Small intestine (tissue), 7 donors: Measurements from ENCODE around the gene BNIP2. TPM values are rescaled to one million over a fixed set of nuclear protein-coding genes. Genes with fewer than 3 reads are reported as not detected.
"Not testable (repeated sequence)": the region's sequence is repeated elsewhere in the genome, so short reads cannot be mapped to it uniquely, and the experiment has no call there.

Experiments used
- DNase-seq, 2 donors: peaks; one replicate each; pipeline versions ENCODE4 v3.0.0 to v3.0.0-alpha.2; 2013
- FAIRE-seq: peaks from 2 replicates; lab custom pipeline; 2012; peaks lifted over from hg19 to GRCh38; lab: Jason Lieb, UNC
- H3K27ac ChIP-seq, 3 donors: one replicate each; pipeline ENCODE4 v1.5.1; 2013; ENCODE audit warnings: low read length in 2 of 3, mild to moderate bottlenecking in 2 of 3, control low read depth in 1 of 3, inconsistent platforms in 1 of 3, low read depth in 1 of 3, moderate library complexity in 1 of 3
- H3K27me3 ChIP-seq, 3 donors: one replicate each; pipeline ENCODE4 v1.6.1; 2013; ENCODE audit warnings: low read length in 3 of 3, inconsistent platforms in 1 of 3; ENCODE audit not compliant: control insufficient read depth in 3 of 3, insufficient read depth in 3 of 3
- H3K36me3 ChIP-seq, 3 donors: one replicate each; pipeline ENCODE4 v1.6.1; 2013; ENCODE audit warnings: low read length in 3 of 3, inconsistent platforms in 1 of 3, low read depth in 1 of 3, mild to moderate bottlenecking in 1 of 3, moderate library complexity in 1 of 3; ENCODE audit not compliant: control insufficient read depth in 3 of 3, insufficient read depth in 2 of 3
- H3K4me1 ChIP-seq, 3 donors: one replicate each; pipeline ENCODE4 v1.6.1; 2013; ENCODE audit warnings: low read length in 2 of 3, inconsistent platforms in 1 of 3, low read depth in 1 of 3, mild to moderate bottlenecking in 1 of 3, moderate library complexity in 1 of 3; ENCODE audit not compliant: control insufficient read depth in 3 of 3, insufficient read depth in 2 of 3
- H3K4me3 ChIP-seq, 3 donors: one replicate each; pipeline ENCODE4 v1.5.1; 2013; ENCODE audit warnings: low read length in 3 of 3, control low read depth in 1 of 3, inconsistent platforms in 1 of 3, low read depth in 1 of 3, mild to moderate bottlenecking in 1 of 3, moderate library complexity in 1 of 3
- H3K9me3 ChIP-seq, 2 donors: one replicate each; pipeline ENCODE4 v1.6.1; 2013; ENCODE audit warnings: low read depth in 1 of 2, low read length in 1 of 2; ENCODE audit not compliant: control insufficient read depth in 2 of 2, insufficient read depth in 1 of 2
- WGBS, 3 donors: extraction: QIAGEN DNeasy Blood & Tissue Kit; methylation state at CpG; one replicate each; pipeline ENCODE4 v1.1.7; 2013; 5-methylcytosine and 5-hydroxymethylcytosine counted together
- polyA plus RNA-seq, 4 donors: library from polyadenylated mRNA; stranded (reverse) in 3 of 4; unstranded in 1 of 4; fragments of 200-250 nt in 3 of 4; fragments of 120-200 nt in 1 of 4; gene quantifications; one replicate each; pipeline versions ENCODE4 v1.2.1 to v1.2.3, GENCODE V29; 2013
- donor health status: healthy with polysubstance abuse.
- donor health status: control.
- donor health status: control.
- donor health status: Bipolar disorder and iron deficiency.
- donor health status: healthy.

The BNIP2 gene
- polyA plus RNA-seq, 4 donors: 26.7 to 58.2 (median 36.9) TPM

DNA sequence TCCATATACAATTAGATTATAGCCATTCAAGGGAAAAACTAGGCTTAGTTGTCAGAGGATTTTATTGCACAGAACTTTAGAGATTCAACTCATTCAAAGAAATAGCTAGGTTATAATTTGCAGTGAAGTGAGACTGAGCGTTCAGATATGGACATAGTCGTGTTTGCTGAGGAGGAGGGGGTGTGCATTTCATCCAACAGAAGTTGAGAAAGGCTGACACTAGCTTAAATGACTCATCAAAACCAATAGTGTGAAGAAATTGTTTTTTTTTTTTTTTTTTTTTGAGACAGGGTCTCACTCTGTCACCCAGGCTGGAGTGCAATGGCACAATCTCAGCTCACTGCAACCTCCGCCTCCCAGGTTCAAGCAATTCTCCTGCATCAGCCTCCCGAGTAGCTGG is 8.9 kb upstream of the BNIP2 start:
- not testable (repeated sequence) for H3K27ac ChIP-seq, H3K4me3 ChIP-seq, H3K36me3 ChIP-seq, H3K27me3 ChIP-seq, FAIRE-seq, H3K9me3 ChIP-seq, H3K4me1 ChIP-seq, DNase-seq
- WGBS, 3 donors: 91 to 98% (median 95%) methylated on average over 4 of the region's 4 CpGs

DNA sequence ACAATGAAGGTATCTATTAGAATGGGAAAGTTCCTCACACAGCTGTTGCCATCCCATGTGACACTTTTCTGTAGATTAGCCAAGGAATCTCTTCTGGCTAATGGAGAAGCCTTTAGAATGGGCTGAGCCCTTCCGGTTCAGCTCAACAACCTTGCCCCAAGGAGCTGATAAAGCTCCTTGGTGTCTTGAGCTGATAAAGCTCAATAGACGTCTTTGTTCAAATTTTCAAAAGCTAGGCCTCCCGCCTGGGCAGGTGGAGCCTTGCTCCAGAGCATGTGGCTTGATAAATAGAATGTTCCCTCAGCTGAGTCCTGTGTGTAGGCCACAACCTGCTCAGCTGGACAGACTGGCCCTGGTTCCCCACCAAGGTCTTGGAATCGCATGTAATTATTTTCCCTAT is 7.2 kb upstream of the BNIP2 start:
- peak; percentile 30 to 43 for DNase-seq
- H3K4me3 ChIP-seq: no peak overlapping the region
- no peaks in the 10 kb centered on the region for H3K4me1 ChIP-seq
- no peak overlapping the region for H3K27ac ChIP-seq
- no peaks in the 10 kb centered on the region for H3K9me3 ChIP-seq
- no peaks in the 10 kb centered on the region for H3K36me3 ChIP-seq
- no peaks in the 10 kb centered on the region for H3K27me3 ChIP-seq
- no peak for FAIRE-seq
- WGBS, 3 donors: 17 to 64% (median 54%) methylated on average over 4 of the region's 4 CpGs

DNA sequence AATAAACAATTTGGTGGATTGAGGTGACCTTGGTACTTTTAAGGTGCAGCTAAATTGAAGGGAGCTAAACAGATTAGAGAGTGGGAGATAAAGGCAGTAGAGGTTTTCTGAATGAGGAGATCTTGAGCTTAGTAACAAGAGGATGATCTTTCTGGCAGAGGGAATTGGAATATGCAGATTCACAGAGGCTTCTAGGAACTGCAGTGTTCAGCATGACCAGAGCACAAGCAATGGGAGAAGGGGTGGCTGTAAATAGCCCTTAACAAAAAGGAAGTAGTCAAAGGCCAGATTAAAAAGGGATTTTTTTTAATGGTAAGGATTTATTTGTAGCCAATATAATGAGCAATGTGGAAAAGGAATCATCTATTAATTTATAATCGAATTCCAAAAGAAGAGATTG is 5.7 kb upstream of the BNIP2 start:
- WGBS, 3 donors: 86 to 100% (median 94%) methylated on average over 1 of the region's 1 CpG
- FAIRE-seq: no peak

DNA sequence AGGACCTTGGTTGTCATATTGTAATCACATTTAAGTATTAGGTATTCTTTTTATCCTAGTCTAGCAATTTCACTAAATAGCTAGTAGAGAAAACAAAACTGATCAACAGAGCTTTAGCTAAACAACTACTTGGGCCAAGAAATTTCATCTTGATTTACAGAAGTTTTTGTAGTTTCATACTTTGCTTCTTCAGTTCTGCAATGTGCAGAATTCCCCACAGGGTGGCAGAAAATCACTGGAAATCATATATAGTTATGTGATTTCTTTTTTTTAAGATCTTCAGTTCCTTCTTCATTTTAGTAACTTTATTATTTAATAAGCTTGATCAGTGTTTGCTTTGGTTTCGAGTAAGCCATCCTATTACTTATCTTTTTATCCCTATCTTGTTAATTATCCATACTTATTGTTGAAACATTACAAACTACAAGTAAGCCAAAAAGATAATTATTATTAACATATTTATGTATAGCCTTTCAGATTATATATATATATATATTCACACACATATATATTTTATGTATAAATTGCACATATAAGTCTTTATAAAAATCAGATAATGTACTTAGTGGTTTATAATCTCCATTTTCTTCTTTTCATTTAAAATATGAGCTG is 2.2 kb upstream of the BNIP2 start:
- Histone ChIP-seq H3K4me1 (peaks cover 3 to 6% (median 5%) of the 10 kb centered on the region in 3 donors), H3K4me3 (no peak overlapping the region), H3K27me3 (no peaks in the 10 kb centered on the region), H3K36me3 (peaks cover 0 to 3% (median under 1%) of the 10 kb centered on the region in 3 donors), H3K27ac (no peak overlapping the region), H3K9me3 (no peaks in the 10 kb centered on the region)
- peak; percentile 84 for FAIRE-seq
- 6 to 32% (median 14%) methylated on average over 1 of the region's 1 CpG for WGBS, 3 donors
- DNase-seq: peak; percentile 60 to 66

More for the DNA sequence above, 5.7 kb upstream of the BNIP2 start:
- Histone ChIP-seq H3K4me3 (no peak overlapping the region), H3K4me1 (no peaks in the 10 kb centered on the region), H3K9me3 (no peaks in the 10 kb centered on the region), H3K27ac (no peak overlapping the region), H3K36me3 (no peaks in the 10 kb centered on the region), H3K27me3 (no peaks in the 10 kb centered on the region)
- DNase-seq: no peak

DNA sequence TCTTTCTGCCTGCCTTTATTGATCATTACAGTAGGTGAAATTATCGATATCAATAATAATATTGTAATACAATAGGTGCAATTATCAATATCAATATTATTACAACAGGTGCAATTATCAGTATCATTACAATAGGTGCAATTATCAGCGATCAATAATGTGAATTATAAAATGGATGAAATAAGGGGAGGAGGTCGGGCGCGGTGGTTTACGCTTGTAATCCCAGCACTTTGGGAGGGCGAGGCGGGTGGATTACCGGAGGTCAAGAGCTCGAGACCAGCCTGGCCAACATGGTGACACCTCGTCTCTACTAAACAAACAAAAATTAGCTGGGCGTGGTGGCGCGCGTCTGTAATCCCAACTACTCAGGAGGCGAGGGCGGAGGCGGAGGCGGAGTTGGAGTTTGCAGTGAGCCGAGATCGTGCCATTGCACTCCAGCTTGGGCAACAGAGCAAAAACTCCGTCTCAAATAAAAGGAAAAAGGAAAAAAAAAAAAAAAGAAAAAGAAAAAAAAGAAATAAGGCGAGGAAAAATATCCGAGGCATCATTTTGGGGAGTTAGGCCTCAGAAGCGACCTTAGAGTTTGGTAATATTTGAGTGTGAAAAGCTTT is 611 bp upstream of the BNIP2 start:
- H3K36me3 ChIP-seq: peaks cover 0 to 3% (median 3%) of the 10 kb centered on the region in 3 donors
- FAIRE-seq: no peak

DNA sequence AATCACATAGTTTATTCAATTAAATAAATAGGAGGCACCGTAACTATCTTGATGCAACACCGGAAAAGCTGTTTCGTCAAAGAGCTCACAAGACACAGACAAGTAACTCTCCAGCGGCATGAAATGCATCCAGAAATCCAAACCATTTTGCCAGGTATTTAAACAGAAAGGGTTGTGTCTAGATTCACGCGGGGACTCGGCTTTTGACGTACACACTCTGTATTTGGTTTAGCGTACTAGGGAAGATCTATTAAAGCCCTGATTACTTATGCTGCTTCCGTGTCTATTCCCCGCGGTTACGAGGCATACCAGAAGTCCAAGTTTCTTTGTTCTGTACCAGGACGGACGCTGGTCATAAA is 718 bp downstream of the BNIP2 start:
- peaks cover 0 to 6% (median 3%) of the 10 kb centered on the region in 3 donors for H3K36me3 ChIP-seq
- no peaks in the 10 kb centered on the region for H3K27me3 ChIP-seq
- H3K4me1 ChIP-seq: peaks cover 5 to 12% (median 10%) of the 10 kb centered on the region in 3 donors
- peak overlapping the region; percentile 80 to 97 (median 91) for H3K4me3 ChIP-seq
- H3K9me3 ChIP-seq: no peaks in the 10 kb centered on the region
- no peak for FAIRE-seq
- no peak for DNase-seq
- WGBS, 3 donors: 0% methylated on average over 15 of the region's 15 CpGs
- H3K27ac ChIP-seq: peak overlapping the region; percentile 99 to 100 (median 100)

More for the DNA sequence above, 611 bp upstream of the BNIP2 start:
- H3K4me1 ChIP-seq: peaks cover 5 to 12% (median 10%) of the 10 kb centered on the region in 3 donors
- peak overlapping the region; percentile 80 to 97 (median 91) for H3K4me3 ChIP-seq
- no peaks in the 10 kb centered on the region for H3K9me3 ChIP-seq
- DNase-seq: peak; percentile 87 to 89
- H3K27ac ChIP-seq: peak overlapping the region; percentile 99 to 100 (median 100)
- no peaks in the 10 kb centered on the region for H3K27me3 ChIP-seq
- 2% methylated on average over 25 of the region's 25 CpGs for WGBS, 3 donors

DNA sequence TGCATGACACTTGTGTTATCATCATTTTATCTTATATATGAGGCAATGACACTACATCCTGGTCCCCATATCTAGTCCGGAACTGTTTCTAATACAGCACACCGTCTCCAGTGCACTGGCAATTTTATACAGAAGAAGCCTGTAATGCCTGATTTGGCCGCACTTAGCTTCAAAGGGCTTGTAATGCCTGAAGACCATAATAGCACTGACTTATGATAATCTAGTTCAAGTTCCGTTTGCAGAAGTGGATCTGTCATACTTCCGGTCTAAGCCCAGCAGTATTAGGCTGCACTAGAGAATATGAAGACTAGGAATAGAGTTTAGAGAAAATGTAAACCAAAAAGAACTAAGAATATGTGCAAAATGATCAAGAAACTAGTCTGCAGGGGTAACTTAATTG is 1.3 kb downstream of the BNIP2 start:
- WGBS, 3 donors: 6 to 14% (median 7%) methylated on average over 5 of the region's 5 CpGs
- peak overlapping the region; percentile 41 to 100 (median 65) for H3K27ac ChIP-seq
- DNase-seq: peak; percentile 56 to 57

DNA sequence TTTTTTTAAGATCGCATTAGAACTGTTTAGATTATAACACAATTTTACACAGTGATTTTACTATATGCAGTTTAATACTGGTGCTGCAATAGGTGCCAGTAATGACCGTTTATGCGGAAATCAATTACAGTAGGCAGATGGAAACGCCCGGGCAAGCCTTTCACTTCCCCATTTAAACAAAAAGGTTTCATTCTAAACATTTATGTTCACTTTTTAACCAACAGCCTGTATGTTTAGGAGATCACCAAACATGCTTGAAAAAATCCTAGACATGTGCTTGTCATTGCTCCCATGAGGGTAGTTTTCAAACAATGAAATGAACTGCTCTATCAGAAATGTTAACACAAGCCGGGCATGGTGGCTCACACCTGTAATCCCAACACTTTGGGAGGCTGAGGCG is 2.7 kb downstream of the BNIP2 start:
- DNase-seq (no peak), FAIRE-seq (no peak)
- Histone ChIP-seq H3K36me3 (peaks cover 0 to 14% (median 4%) of the 10 kb centered on the region in 3 donors), H3K27ac (peak overlapping the region in 1 of 3 donors; percentile 74), H3K4me1 (peaks cover 5 to 12% (median 10%) of the 10 kb centered on the region in 3 donors), H3K27me3 (no peaks in the 10 kb centered on the region), H3K4me3 (peak overlapping the region in 1 of 3 donors; percentile 15), H3K9me3 (no peaks in the 10 kb centered on the region)
- WGBS, 3 donors: 55 to 61% (median 57%) methylated on average over 7 of the region's 7 CpGs

More for the DNA sequence above, 1.3 kb downstream of the BNIP2 start:
- Histone ChIP-seq H3K36me3 (peaks cover 0 to 7% (median 3%) of the 10 kb centered on the region in 3 donors), H3K4me1 (peaks cover 5 to 12% (median 10%) of the 10 kb centered on the region in 3 donors), H3K9me3 (no peaks in the 10 kb centered on the region), H3K4me3 (peak overlapping the region in 2 of 3 donors; percentile 91 to 97), H3K27me3 (no peaks in the 10 kb centered on the region)
- FAIRE-seq: no peak
